ENCODE measurements around the gene LRRTM2.

- TF ChIP-seq CTCF (IDR thresholded peaks at IDR 0.05): no peak
- TF ChIP-seq POLR2A (IDR thresholded peaks at IDR 0.05): no peak
- TF ChIP-seq EP300 (IDR thresholded peaks at IDR 0.05): no peak
These were observed 22.0 kb downstream of the LRRTM2 start for GRCh38 chr5:138853132-138853531.

All from sigmoid colon (tissue), 4 donors.